GM10248 (cell line): ENCODE results near the gene ARMC2.

ENCODE experiments used
- CTCF ChIA-PET: fragments of 300-600 bp; sonication (Branson Sonifier 250); formaldehyde crosslinking; extraction: SDS; loops from one replicate; lab custom pipeline; 2021; ENCODE audit warnings: antibody characterized with exemption; lab: Yijun Ruan, JAX
- POLR2A ChIA-PET: fragments of 350-650 bp; sonication (Branson Sonifier 250); formaldehyde crosslinking; extraction: SDS; loops from one replicate; lab custom pipeline; 2020; ENCODE audit warnings: antibody characterized with exemption; lab: Yijun Ruan, JAX
- DNase-seq: peaks from one replicate; pipeline ENCODE4 v3.0.0; 2012; ENCODE audit errors: extremely low spot score
- TF ChIP-seq, protein P1 (sequence below): IDR thresholded peaks from 2 replicates; pipeline ENCODE4 v1.5.1; 2012; ENCODE audit warnings: mild to moderate bottlenecking, low read depth; ENCODE audit errors: extremely low read depth, missing control alignments, control extremely low read depth

Gene ARMC2

DNA sequence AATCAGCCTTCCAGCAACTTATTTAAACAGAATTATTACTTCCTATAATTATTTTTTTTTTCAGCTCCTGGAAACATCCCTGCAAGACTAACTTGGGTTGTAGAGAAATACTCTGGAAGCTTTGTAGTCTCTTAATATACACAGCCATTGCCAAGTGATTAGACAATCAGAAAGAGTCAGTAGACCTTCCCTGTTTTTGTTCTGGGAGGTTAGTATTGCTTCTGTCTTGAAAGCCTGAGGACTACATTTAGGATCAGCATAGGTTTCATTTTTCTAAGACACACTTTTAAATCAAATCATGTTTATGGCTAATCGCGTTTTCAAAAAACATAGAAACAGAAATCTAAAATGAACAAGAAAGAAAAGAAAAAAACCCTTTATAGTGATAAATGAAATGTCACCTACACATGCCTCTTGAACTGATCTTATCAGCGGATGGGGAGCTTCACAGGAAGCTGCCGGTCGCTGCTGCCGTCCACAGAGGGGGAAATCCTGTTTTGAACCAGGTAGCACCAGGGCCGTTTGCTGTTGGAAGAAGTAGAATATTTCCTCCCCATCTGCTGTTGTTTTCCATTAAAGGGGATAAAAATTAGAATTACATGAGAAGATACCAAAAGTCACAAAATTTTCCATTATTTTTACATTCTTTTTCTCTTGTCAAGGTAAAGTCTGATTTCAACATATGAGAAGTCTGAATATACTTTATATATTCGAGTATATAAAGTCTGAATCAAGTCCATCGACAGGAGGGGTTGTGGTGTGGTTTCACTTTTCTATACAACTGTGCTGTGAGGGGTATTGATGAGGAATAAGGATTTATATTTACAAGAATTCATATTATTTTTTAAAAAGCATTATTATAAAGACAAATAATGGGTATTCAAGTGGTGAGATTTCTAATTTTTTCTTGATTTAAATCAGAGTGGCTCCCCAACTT is 94.6 kb downstream of the ARMC2 start:
- CTCF ChIA-PET, result interaction anchor here (1.2 to 1.4 kb wide), 2 partner anchors 9 to 30 kb away, joined by 3 read pairs; no protein-coding TSS in a partner anchor
- DNase-seq, result no peak
- TF ChIP-seq, protein P1, sequence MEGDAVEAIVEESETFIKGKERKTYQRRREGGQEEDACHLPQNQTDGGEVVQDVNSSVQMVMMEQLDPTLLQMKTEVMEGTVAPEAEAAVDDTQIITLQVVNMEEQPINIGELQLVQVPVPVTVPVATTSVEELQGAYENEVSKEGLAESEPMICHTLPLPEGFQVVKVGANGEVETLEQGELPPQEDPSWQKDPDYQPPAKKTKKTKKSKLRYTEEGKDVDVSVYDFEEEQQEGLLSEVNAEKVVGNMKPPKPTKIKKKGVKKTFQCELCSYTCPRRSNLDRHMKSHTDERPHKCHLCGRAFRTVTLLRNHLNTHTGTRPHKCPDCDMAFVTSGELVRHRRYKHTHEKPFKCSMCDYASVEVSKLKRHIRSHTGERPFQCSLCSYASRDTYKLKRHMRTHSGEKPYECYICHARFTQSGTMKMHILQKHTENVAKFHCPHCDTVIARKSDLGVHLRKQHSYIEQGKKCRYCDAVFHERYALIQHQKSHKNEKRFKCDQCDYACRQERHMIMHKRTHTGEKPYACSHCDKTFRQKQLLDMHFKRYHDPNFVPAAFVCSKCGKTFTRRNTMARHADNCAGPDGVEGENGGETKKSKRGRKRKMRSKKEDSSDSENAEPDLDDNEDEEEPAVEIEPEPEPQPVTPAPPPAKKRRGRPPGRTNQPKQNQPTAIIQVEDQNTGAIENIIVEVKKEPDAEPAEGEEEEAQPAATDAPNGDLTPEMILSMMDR, result no peak
- POLR2A ChIA-PET, result no interaction called here

DNA sequence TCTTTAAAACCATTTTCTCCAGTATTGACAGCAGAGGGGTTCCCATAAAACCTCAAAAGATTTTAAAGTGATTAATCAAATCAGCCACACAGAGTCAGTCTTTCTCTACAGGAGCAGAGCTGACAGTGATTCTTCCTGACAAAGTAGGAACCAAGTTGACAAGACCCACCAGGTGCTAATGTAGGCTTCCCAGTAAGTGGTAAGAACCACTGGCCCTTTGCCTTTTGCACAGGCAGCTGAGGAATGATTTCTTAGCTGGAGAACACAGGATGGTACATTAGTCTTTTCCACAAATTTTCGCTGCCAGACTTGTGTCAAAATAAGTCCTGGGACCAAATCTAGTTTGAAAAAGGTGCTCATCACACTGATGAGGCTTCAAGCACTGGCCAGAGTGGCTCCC is 95.8 kb downstream of the ARMC2 start:
- POLR2A ChIA-PET, result no interaction called here
- CTCF ChIA-PET, result interaction anchor here (1.4 kb wide), 1 partner anchor 31 kb away, joined by 3 read pairs; no protein-coding TSS in a partner anchor

DNA sequence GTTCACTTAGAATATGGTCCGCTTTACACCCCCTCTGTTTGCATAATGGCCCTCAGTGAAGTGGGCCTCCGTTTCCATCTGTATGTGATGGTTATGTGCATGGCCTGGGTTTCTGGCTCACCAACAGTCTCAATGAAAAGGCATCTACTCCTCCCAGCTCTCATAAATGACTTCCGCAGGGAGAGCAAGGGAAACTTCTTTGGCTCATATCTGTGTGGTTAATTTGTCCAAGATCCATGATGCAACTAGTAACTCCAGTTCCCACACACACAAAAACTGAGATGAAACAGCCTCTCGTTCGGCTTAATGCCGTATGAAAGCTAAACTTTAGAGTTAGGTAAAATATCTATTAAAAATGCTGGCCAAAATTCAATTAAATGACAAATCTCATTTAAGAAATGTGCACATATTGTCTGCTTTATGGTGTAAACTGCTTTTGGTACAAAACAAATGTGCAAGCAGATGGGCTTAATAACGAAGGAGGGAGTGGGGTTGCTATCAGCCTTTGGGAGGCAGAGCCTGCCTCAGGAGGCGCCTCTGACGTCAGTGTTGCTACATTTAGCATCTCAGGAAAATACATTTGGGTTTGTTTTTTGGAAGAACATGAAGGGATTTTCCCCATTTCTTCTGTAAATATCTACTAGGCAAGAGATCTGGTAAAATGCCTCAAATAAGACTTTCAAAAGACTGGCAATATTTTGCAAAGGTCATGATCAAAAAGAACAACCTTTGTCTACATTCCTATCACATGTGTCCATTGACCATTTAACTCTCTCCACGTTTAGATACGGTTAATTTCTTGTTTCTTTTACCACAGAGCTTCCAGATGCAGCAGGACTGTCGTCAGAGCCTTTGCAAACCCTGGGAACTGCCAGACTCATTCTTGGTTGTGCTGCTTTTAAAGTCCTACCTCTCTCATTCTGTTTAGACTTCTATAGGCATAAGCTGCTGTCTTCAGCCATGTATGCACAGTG is 96.8 kb downstream of the ARMC2 start:
- DNase-seq, result no peak
- ChIA-PET POLR2A (no interaction called here), CTCF (interaction anchor here (1.1 kb wide), 1 partner anchor 92 kb away, joined by 3 read pairs; no protein-coding TSS in a partner anchor)
- TF ChIP-seq, protein P1, result no peak

More for the DNA sequence above, 95.8 kb downstream of the ARMC2 start:
- no peak for DNase-seq
- TF ChIP-seq, protein P1, result no peak

DNA sequence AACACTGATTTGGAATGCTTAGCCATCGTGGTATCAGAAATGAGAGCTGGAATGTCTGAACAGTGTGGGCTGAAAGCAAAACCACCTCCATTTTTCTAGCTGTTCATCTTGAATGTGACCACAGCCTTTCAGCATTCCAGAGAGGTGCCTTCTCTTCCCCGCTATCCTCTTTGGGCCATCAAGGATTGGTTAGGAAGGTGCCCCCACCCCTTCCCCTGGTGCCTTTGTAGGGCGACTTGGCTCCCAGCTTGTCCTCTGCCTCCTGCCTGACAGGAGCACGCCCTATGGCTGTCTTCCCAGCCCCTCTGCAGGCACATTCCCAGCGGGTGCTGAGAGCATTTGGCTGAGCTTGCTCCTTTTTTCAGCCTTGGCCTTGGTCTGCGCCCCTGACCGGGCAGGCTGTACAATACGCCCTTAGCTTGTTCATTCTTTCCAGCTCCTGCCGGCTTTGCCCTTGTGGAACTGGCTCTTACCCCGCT is 97.5 kb downstream of the ARMC2 start:
- DNase-seq, result no peak
- CTCF ChIA-PET, result interaction anchor here (1.1 kb wide), 1 partner anchor 91 kb away, joined by 3 read pairs; no protein-coding TSS in a partner anchor

DNA sequence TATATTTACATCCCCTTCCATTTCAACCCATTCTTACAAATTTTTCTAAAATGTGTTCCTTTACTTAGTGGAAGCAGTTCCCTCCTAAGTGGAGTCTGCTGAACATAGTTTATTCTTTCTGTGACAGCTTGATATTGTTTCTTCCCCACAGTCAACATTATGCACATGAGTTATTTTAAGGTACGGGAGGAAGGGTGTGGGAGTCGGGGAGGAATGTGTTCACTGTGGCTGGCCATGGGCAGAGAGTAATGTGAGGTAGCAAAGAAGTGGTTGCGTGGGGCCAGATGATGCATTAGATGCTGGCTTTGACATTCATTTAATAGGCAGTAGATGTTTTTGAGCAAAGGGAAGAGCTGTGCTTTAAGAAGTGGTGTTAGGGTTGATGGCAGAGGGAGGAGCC is 98.5 kb downstream of the ARMC2 start:
- CTCF ChIA-PET, result no interaction called here

More for the DNA sequence above, 97.5 kb downstream of the ARMC2 start:
- POLR2A ChIA-PET, result no interaction called here
- TF ChIP-seq, protein P1, result no peak

More for the DNA sequence above, 98.5 kb downstream of the ARMC2 start:
- TF ChIP-seq, protein P1, result no peak
- POLR2A ChIA-PET, result no interaction called here
- DNase-seq, result no peak
